Right ventricle myocardium inferior (tissue), 1 donor: ENCODE results near the gene ZFX. TPM values are rescaled to one million over a fixed set of nuclear protein-coding genes. Genes with fewer than 3 reads are reported as not detected.
A peak's percentile ranks its signal among the peaks of the same experiment; 100 is the strongest.
"Not testable (repeated sequence)": the region's sequence is repeated elsewhere in the genome, so short reads cannot be mapped to it uniquely, and the experiment has no call there.

Source experiments
- ATAC-seq: fragments of 200-7000 bp; cut with Tn5 transposase; one replicate; pipeline ENCODE4 v1.9.1; 2020; ENCODE audit warnings: mild to moderate bottlenecking, moderate library complexity
- DNase-seq: peaks from one replicate; pipeline ENCODE4 v3.0.0; 2021; ENCODE audit errors: missing footprints
- intact Hi-C: fragments of 100-400 bp; cut with DNase I; formaldehyde crosslinking; loops from one replicate; pipeline ENCODE4 v1.11.0; 2022
- long read RNA-seq: library from polyadenylated mRNA; unstranded; transcript quantifications from one replicate; pipeline ENCODE4 v2.0.0, GENCODE V29; 2021
- total RNA-seq: library from RNA; stranded (reverse); fragmentation: NEBNext Ultra II Directional; extraction: Animal tissue kit (Norgen Biotek cat#: 25700); gene quantifications from one replicate; pipeline ENCODE4 v1.2.1, GENCODE V29; 2021
- donor health status: DM: no; HTN: yes; CAD: no; lungs with severe emphysema.

The ZFX gene
- total RNA-seq, result 33.4 TPM
- long read RNA-seq, partial matches to known transcripts, result 1 of 7 reads
- long read RNA-seq, other reads (novel, unspliced or antisense), result 4 of 7 reads

GRCh38 chrX:24149351-24150050 is at the start of gene ZFX:
TSS of gene ZFX (plus strand) at chrX:24149729. CDS start at chrX:24172743, 23,014 bp downstream.
- ATAC-seq, result peak; percentile 70
- intact Hi-C loops, result loop anchor here (5.0 to 10.0 kb wide), 2 partner anchors 38 to 95 kb away; partner anchors contain the start of gene EIF2S3
- peak; percentile 76 for DNase-seq

- intact Hi-C loops, result no loop called here
- DNase-seq (no peak), ATAC-seq (no peak)
Measured at GRCh38 chrX:24100713-24101112, 48.8 kb upstream of the ZFX start.

GRCh38 chrX:24110069-24110468 is 39.5 kb upstream of the ZFX start:
- DNase-seq, result no peak
- ATAC-seq, result no peak
- intact Hi-C loops, result no loop called here

- DNase-seq, result no peak
- ATAC-seq, result no peak
- intact Hi-C loops, result no loop called here
Measured at GRCh38 chrX:24113181-24113580, 36.3 kb upstream of the ZFX start.

GRCh38 chrX:24117258-24117657 is 32.3 kb upstream of the ZFX start:
- DNase-seq (no peak), ATAC-seq (peak; percentile 44)
- intact Hi-C loops, result no loop called here

- intact Hi-C loops, result no loop called here
- no peak for ATAC-seq
- no peak for DNase-seq
Measured at GRCh38 chrX:24124244-24124799, 25.2 kb upstream of the ZFX start.

- intact Hi-C loops, result no loop called here
- DNase-seq (no peak), ATAC-seq (no peak)
Measured at GRCh38 chrX:24125028-24125612, 24.4 kb upstream of the ZFX start.

GRCh38 chrX:24131476-24131875 is 18.1 kb upstream of the ZFX start:
- intact Hi-C loops, result no loop called here

GRCh38 chrX:24133312-24133711 is 16.2 kb upstream of the ZFX start:
- intact Hi-C loops, result no loop called here
- no peak for DNase-seq
- no peak for ATAC-seq

More at GRCh38 chrX:24131476-24131875, 18.1 kb upstream of the ZFX start:
- ATAC-seq, result no peak
- DNase-seq, result no peak

GRCh38 chrX:24135768-24136167 is 13.8 kb upstream of the ZFX start:
- DNase-seq, intact Hi-C loops, ATAC-seq: not testable (repeated sequence)

GRCh38 chrX:24137192-24137591 is 12.3 kb upstream of the ZFX start:
- intact Hi-C loops, result no loop called here
- ATAC-seq (no peak), DNase-seq (no peak)

GRCh38 chrX:24143982-24144381 is 5.5 kb upstream of the ZFX start:
- not testable (repeated sequence) for DNase-seq, ATAC-seq
- intact Hi-C loops, result loop anchor here (10.0 kb wide), 1 partner anchor 89 kb away; the partner anchor contains the start of gene EIF2S3

GRCh38 chrX:24144528-24144927 is 5.0 kb upstream of the ZFX start:
- DNase-seq (no peak), ATAC-seq (no peak)
- intact Hi-C loops, result loop anchor here (10.0 kb wide), 1 partner anchor 90 kb away; the partner anchor contains the start of gene EIF2S3

- ATAC-seq (no peak), DNase-seq (no peak)
- intact Hi-C loops, result loop anchor here (10.0 kb wide), 1 partner anchor 91 kb away; the partner anchor contains the start of gene EIF2S3
Measured at GRCh38 chrX:24145303-24146186, 4.0 kb upstream of the ZFX start.

- intact Hi-C loops, result loop anchor here (10.0 kb wide), 1 partner anchor 92 kb away; the partner anchor contains the start of gene EIF2S3
Measured at GRCh38 chrX:24146283-24146949, 3.1 kb upstream of the ZFX start.

GRCh38 chrX:24147165-24147564 is 2.4 kb upstream of the ZFX start:
- no peak for DNase-seq
- intact Hi-C loops, result loop anchor here (10.0 kb wide), 1 partner anchor 92 kb away; the partner anchor contains the start of gene EIF2S3
- no peak for ATAC-seq

More at GRCh38 chrX:24146283-24146949, 3.1 kb upstream of the ZFX start:
- DNase-seq, result no peak
- ATAC-seq, result no peak

- ATAC-seq (no peak), DNase-seq (no peak)
- intact Hi-C loops, result loop anchor here (10.0 kb wide), 1 partner anchor 93 kb away; the partner anchor contains the start of gene EIF2S3
Measured at GRCh38 chrX:24148121-24148520, 1.4 kb upstream of the ZFX start.
